Measurements from ENCODE around the gene AMOTL1.

Gene AMOTL1

DNA sequence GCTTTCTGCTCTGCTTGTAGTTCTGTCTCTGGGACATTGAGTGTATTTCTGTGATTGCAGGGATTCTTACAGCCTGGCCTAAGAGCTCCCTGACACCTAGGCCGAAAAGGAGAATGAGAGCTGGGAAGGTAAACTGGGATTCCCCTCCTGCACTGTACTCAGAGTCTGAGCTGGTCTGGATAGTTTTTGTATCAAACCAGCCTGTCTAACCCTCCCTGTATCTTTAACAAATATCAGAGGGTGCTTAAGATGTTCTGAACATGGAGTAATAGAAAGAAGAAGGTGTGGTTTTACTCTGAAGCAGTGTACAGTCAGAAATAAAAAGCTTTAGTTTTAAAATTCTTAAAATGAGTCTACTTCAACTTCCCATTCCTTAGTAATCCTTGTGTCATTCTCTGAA lies 57.3 kb downstream of the AMOTL1 start:
- H3K4me3 ChIP-seq (ENCODE audit: low read length), result no peak overlapping the region
- H3K27ac ChIP-seq (ENCODE audit: low read depth, low read length), result no peak overlapping the region
- H3K9ac ChIP-seq (ENCODE audit: low read length), result no peak overlapping the region
- H3K4me1 ChIP-seq (ENCODE audit: control insufficient read depth, insufficient read depth, low read length), result peaks cover 9% of the 10 kb centered on the region
- H3K27me3 ChIP-seq (ENCODE audit: control insufficient read depth, insufficient read depth, low read length), result no peaks in the 10 kb centered on the region
- peaks cover 9% of the 10 kb centered on the region for H3K36me3 ChIP-seq (ENCODE audit: control insufficient read depth, insufficient read depth, low read length)

DNA sequence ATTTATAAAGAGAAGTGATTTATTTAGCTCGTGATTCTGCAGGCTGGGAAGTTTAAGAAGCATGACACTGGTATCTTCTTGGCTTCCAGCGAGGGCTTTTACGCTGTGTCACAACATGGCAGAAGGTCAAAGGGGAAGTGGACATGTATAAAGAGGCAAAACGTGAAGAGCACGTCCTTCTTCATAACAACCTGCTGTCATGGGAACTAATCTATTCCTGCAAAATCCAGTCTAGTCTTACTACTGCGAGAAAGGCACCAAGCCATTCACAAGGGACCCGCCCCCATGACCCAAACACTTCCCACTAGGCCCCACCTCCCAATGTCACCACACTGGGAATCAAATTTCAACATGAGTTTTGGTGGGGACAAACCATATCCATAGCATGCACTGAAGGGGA lies 58.3 kb downstream of the AMOTL1 start:
- no peaks in the 10 kb centered on the region for H3K27me3 ChIP-seq (ENCODE audit: control insufficient read depth, insufficient read depth, low read length)
- no peak overlapping the region for H3K27ac ChIP-seq (ENCODE audit: low read depth, low read length)
- H3K36me3 ChIP-seq (ENCODE audit: control insufficient read depth, insufficient read depth, low read length), result peaks cover 7% of the 10 kb centered on the region
- peaks cover 9% of the 10 kb centered on the region for H3K4me1 ChIP-seq (ENCODE audit: control insufficient read depth, insufficient read depth, low read length)
- no peak overlapping the region for H3K9ac ChIP-seq (ENCODE audit: low read length)
- no peak overlapping the region for H3K4me3 ChIP-seq (ENCODE audit: low read length)

DNA sequence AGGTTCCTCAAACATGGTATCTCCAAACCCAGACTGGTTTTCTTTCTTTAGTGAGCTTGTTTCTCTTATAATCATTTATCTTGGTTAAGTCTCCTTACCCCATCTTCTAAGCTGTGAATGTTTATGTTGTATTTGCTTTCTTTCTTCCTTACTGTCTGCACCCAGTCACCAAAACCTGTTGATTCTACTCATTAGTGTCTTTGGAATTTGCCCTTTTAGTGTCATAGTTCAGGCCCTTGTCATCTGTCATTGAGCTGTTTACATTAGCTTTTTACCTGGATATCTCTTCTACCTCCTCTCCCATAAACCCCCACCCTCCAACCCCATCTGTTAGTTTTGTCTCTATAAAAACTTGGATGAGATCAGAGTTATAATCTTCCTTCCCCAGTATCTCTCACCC lies 59.9 kb downstream of the AMOTL1 start:
- Histone ChIP-seq H3K4me1 (ENCODE audit: control insufficient read depth, insufficient read depth, low read length) (peaks cover 13% of the 10 kb centered on the region), H3K36me3 (ENCODE audit: control insufficient read depth, insufficient read depth, low read length) (peaks cover 10% of the 10 kb centered on the region), H3K9ac (ENCODE audit: low read length) (no peak overlapping the region), H3K27me3 (ENCODE audit: control insufficient read depth, insufficient read depth, low read length) (no peaks in the 10 kb centered on the region), H3K27ac (ENCODE audit: low read depth, low read length) (no peak overlapping the region), H3K4me3 (ENCODE audit: low read length) (no peak overlapping the region)

DNA sequence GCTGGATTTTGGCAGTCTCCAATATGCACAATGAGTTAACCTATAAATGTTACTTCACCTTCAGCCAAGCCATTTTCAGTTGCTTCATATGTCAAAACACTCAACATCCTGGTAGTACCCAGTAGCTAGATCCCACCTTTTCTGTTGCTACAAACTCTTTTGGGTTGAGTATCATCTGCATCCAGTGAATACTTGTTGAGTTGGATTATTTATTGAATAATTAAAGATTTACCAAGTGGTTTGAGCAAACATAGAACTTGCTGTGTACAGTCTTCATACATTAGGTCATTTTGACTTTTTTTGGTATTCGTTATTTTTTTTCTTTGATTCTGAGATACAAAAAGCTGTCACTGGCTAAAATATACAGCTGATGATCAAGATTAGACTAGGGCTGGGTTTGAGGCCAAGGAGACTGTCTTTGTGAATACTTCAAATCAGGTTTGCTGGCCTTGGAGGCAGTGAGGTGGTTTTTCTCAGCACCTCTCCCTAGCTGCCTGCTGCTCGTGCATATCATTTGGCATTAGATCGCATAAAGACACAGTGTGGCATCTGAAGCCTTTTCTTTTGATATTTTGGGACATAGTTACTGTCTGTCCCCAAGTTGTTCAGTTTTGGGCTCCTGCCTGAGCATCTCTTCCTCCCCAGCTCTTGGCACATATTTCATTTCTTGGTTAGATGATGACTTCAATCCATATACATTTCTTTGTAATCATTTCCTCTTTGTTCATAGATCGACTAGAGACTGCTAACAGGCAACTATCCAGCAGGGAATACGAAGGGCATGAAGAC lies 62.8 kb downstream of the AMOTL1 start:
- Histone ChIP-seq H3K27ac (ENCODE audit: low read depth, low read length) (no peak overlapping the region), H3K9ac (ENCODE audit: low read length) (no peak overlapping the region), H3K27me3 (ENCODE audit: control insufficient read depth, insufficient read depth, low read length) (no peaks in the 10 kb centered on the region), H3K36me3 (ENCODE audit: control insufficient read depth, insufficient read depth, low read length) (peaks cover 10% of the 10 kb centered on the region), H3K4me1 (ENCODE audit: control insufficient read depth, insufficient read depth, low read length) (peaks cover 9% of the 10 kb centered on the region), H3K4me3 (ENCODE audit: low read length) (no peak overlapping the region)

DNA sequence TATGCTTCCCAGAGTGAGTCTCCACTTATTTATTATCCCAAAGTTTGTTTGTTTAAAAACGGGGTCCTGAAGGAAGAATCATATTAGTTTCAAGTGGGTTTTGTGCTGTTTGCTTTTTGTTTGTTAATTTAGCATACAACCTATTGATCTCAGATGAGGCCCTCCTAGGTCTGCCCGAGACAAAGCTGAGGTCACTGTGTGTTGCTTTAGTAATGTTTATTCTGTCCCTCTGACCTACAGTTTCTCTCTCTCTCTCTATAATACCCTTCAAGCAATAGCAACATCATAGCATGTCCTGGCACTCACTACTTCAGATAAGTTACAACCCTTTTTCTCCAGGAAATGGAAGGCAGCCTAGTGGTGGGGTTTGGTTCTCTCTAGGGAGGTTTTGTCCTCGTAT lies 63.4 kb downstream of the AMOTL1 start:
- H3K4me3 ChIP-seq (ENCODE audit: low read length), result no peak overlapping the region
- H3K27ac ChIP-seq (ENCODE audit: low read depth, low read length), result no peak overlapping the region
- peaks cover 10% of the 10 kb centered on the region for H3K36me3 ChIP-seq (ENCODE audit: control insufficient read depth, insufficient read depth, low read length)
- no peaks in the 10 kb centered on the region for H3K27me3 ChIP-seq (ENCODE audit: control insufficient read depth, insufficient read depth, low read length)
- no peak overlapping the region for H3K9ac ChIP-seq (ENCODE audit: low read length)
- H3K4me1 ChIP-seq (ENCODE audit: control insufficient read depth, insufficient read depth, low read length), result peaks cover 14% of the 10 kb centered on the region

DNA sequence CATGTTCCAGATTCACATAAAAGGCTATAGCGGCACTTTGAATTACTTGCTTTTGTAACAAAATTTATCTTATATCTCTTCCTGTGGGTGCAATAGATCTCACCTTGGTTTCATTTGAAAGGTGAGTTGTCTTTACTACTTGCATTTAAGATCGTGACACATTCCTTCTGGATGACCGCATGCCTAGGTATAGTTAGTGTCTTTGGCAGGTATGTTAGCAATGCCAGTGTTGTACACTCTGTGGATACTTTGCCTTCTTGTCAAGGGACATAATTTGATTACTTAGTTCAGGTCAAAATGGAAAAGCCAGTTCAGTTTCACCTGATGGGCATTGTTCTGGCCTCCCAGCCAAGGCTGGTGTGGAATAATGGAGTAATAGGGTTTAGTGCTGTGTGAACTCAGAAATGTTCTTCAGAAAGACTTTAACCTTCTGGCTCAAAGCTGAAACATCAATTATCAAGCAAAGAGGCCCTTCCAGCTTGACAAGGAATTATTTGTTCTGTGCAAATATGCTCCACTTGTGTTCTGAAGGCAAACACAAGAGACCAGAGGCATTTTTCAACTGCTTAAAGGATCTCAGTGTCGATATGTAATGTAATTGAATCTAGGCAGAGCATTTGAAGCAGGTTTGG lies 64.6 kb downstream of the AMOTL1 start:
- H3K36me3 ChIP-seq (ENCODE audit: control insufficient read depth, insufficient read depth, low read length), result peaks cover 10% of the 10 kb centered on the region
- no peak overlapping the region for H3K9ac ChIP-seq (ENCODE audit: low read length)
- H3K4me1 ChIP-seq (ENCODE audit: control insufficient read depth, insufficient read depth, low read length), result peaks cover 21% of the 10 kb centered on the region
- H3K27ac ChIP-seq (ENCODE audit: low read depth, low read length), result no peak overlapping the region
- H3K27me3 ChIP-seq (ENCODE audit: control insufficient read depth, insufficient read depth, low read length), result no peaks in the 10 kb centered on the region
- no peak overlapping the region for H3K4me3 ChIP-seq (ENCODE audit: low read length)

DNA sequence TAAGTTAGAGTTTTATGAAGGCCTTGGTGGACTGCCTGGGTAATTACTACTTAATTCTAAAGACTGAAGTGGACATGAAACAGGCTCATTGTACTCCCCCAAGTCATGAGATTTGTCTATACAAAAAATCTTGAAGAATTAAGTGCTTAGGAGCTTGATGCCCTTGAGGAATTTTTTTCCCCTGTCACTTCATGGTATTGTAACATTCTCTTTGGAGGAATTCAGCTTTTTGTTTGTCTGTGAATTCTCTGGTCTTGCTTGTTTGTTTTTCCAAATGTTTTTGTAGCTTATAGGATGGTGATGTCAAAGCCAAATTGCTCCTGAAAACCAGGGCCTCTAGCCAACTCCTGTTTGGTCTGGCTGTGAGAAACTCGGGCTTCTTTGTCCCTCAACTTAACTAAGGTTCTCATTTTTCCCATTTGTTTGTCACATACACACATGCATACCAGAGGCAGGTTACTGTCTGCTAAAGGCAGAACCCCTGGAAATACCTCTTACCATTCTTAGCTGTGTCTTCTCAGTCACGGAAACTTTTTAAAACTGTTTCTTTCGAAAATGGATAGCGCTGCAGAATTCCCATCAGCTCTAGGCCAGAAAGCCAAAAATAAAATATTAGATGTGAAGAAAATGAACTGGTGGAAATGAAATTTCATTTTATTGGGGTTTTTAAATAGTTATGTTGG lies 66.9 kb downstream of the AMOTL1 start:
- H3K36me3 ChIP-seq (ENCODE audit: control insufficient read depth, insufficient read depth, low read length), result peaks cover 9% of the 10 kb centered on the region
- H3K4me1 ChIP-seq (ENCODE audit: control insufficient read depth, insufficient read depth, low read length), result peaks cover 24% of the 10 kb centered on the region
- H3K27ac ChIP-seq (ENCODE audit: low read depth, low read length), result no peak overlapping the region

DNA sequence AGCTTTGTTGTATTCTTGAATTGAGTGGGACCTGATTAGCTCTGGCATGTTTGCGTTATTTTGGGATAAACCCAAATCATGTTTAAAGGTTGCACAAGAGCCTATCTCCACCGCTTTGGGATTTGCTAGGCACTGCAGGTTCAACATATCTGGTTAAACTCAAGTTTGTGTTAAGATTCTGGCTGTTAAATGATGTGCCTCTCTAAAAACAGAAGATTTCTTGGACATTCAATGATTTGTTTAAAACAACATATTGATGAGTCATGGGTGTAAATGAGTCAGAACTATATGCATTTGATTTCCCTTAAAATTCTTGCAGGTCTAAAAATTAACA lies 67.4 kb downstream of the AMOTL1 start:
- H3K9ac ChIP-seq (ENCODE audit: low read length), result no peak overlapping the region
- no peaks in the 10 kb centered on the region for H3K27me3 ChIP-seq (ENCODE audit: control insufficient read depth, insufficient read depth, low read length)
- no peak overlapping the region for H3K4me3 ChIP-seq (ENCODE audit: low read length)
- H3K4me1 ChIP-seq (ENCODE audit: control insufficient read depth, insufficient read depth, low read length), result peaks cover 24% of the 10 kb centered on the region
- H3K36me3 ChIP-seq (ENCODE audit: control insufficient read depth, insufficient read depth, low read length), result peaks cover 5% of the 10 kb centered on the region
- H3K27ac ChIP-seq (ENCODE audit: low read depth, low read length), result no peak overlapping the region

More for the DNA sequence above, 66.9 kb downstream of the AMOTL1 start:
- H3K4me3 ChIP-seq (ENCODE audit: low read length), result no peak overlapping the region
- H3K9ac ChIP-seq (ENCODE audit: low read length), result no peak overlapping the region
- no peaks in the 10 kb centered on the region for H3K27me3 ChIP-seq (ENCODE audit: control insufficient read depth, insufficient read depth, low read length)

DNA sequence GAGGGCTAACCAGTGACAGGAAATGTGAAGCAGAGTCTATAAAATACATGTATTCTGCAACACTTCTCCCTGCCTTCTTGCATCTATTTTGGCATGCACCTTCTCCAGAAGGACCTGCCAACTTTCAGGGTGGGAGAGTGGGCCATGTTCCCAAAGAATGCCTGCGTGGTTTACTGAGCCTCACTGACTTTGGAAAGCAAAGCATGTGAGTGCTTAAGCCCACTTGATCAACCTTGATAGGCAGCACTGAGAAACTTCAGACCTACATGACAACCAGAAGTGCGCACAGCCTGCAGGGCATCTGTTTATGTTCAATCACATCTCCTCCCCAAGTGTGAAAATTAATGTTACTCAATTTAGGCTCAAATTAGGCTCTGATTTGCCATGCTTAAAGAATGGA lies 69.2 kb downstream of the AMOTL1 start:
- no peak overlapping the region for H3K27ac ChIP-seq (ENCODE audit: low read depth, low read length)
- no peak overlapping the region for H3K9ac ChIP-seq (ENCODE audit: low read length)
- H3K4me3 ChIP-seq (ENCODE audit: low read length), result no peak overlapping the region
- H3K4me1 ChIP-seq (ENCODE audit: control insufficient read depth, insufficient read depth, low read length), result peaks cover 24% of the 10 kb centered on the region
- H3K36me3 ChIP-seq (ENCODE audit: control insufficient read depth, insufficient read depth, low read length), result no peaks in the 10 kb centered on the region
- no peaks in the 10 kb centered on the region for H3K27me3 ChIP-seq (ENCODE audit: control insufficient read depth, insufficient read depth, low read length)

DNA sequence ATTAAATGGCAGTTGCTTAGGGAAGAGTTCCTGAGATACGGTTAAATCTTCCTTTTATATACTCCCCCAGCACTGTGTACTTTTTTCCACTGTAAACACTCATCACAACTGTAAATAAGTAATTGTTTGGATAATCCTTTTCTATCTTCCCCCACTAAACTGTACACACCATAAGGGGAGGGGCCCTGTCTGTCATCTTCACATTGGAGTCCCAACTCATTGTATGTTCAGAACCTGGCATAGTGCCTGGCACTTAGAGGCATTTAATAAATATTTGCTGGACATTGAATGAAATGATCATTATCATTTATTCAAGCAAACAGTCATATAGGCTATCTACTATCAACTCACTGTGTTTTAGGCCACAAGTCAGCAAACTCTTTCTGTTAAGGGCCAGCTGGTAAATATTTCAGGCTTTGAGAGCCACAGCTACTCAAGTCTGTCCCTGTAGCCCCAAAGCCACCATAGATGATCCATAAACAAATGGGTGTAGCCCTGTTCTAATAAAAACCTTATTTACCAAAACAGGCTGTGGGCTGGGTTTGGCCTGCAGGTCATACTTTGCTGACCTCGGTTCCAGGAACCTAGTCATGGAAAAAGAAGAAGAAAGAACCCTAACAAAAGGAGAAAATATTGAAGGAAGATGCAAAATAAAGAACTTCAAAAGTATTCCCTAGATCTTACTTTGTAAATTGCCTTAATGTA lies 70.0 kb downstream of the AMOTL1 start:
- Histone ChIP-seq H3K27me3 (ENCODE audit: control insufficient read depth, insufficient read depth, low read length) (no peaks in the 10 kb centered on the region), H3K4me3 (ENCODE audit: low read length) (no peak overlapping the region), H3K9ac (ENCODE audit: low read length) (no peak overlapping the region), H3K4me1 (ENCODE audit: control insufficient read depth, insufficient read depth, low read length) (peaks cover 21% of the 10 kb centered on the region), H3K27ac (ENCODE audit: low read depth, low read length) (no peak overlapping the region), H3K36me3 (ENCODE audit: control insufficient read depth, insufficient read depth, low read length) (no peaks in the 10 kb centered on the region)

DNA sequence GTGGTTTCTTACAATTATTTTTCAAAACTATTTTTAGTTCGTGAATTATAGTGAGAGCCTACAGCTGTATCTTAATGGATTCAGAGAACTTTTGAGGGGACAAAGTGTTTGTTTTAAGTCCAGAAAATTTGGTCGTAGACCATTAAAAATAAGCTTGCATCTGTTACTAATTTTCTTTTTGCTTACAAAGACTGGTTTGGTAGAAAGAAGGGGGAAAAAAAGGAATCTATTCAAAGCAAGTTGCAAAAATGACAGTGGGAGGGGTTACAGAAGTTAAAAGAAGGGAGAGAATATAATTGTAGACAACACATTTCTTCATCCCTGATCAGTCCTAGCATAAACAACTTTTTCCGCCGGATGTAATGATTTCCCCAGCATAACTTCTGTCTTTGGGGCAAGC lies 72.1 kb downstream of the AMOTL1 start:
- Histone ChIP-seq H3K36me3 (ENCODE audit: control insufficient read depth, insufficient read depth, low read length) (no peaks in the 10 kb centered on the region), H3K4me3 (ENCODE audit: low read length) (no peak overlapping the region), H3K27ac (ENCODE audit: low read depth, low read length) (no peak overlapping the region), H3K9ac (ENCODE audit: low read length) (no peak overlapping the region), H3K4me1 (ENCODE audit: control insufficient read depth, insufficient read depth, low read length) (peaks cover 21% of the 10 kb centered on the region), H3K27me3 (ENCODE audit: control insufficient read depth, insufficient read depth, low read length) (no peaks in the 10 kb centered on the region)

DNA sequence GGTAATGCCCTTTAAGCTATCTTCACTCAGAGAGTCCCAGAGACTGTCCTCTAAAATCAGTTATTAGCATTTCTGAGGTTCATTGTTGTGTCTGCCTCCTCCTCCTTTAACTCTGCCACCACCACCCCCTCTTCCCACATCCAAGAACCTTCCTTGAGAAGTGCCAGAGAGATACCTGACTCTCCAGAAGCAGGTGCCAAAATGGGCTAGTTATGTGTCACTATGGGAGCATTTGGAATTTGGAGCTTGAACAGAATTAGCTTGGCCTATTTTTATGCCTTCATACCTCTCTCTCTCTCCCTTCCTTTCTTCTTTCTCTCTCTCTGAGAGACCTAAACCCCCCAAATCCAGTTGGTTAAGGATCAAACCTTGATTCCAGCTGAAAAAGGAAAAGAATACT lies 75.9 kb downstream of the AMOTL1 start:
- Histone ChIP-seq H3K27ac (ENCODE audit: low read depth, low read length) (no peak overlapping the region), H3K27me3 (ENCODE audit: control insufficient read depth, insufficient read depth, low read length) (no peaks in the 10 kb centered on the region), H3K9ac (ENCODE audit: low read length) (no peak overlapping the region), H3K36me3 (ENCODE audit: control insufficient read depth, insufficient read depth, low read length) (no peaks in the 10 kb centered on the region), H3K4me1 (ENCODE audit: control insufficient read depth, insufficient read depth, low read length) (peaks cover 9% of the 10 kb centered on the region), H3K4me3 (ENCODE audit: low read length) (no peak overlapping the region)

Measured in rectal smooth muscle tissue (tissue), 1 donor.